Activated CD8-positive, alpha-beta memory T cell treated with anti-CD3 and anti-CD28 coated beads, Interleukin-2, amount 50 U/mL, for 1 hour (primary cell): ENCODE results near the gene IQSEC1.

ENCODE experiments used
- DNase-seq: peaks from one replicate; pipeline ENCODE4 v3.0.0-alpha.2; 2020; ENCODE audit errors: extremely low read depth

Gene IQSEC1

GRCh38 chr3:12968541-12968940 is 104.7 kb downstream of the IQSEC1 start:
- no peak for DNase-seq

DNA sequence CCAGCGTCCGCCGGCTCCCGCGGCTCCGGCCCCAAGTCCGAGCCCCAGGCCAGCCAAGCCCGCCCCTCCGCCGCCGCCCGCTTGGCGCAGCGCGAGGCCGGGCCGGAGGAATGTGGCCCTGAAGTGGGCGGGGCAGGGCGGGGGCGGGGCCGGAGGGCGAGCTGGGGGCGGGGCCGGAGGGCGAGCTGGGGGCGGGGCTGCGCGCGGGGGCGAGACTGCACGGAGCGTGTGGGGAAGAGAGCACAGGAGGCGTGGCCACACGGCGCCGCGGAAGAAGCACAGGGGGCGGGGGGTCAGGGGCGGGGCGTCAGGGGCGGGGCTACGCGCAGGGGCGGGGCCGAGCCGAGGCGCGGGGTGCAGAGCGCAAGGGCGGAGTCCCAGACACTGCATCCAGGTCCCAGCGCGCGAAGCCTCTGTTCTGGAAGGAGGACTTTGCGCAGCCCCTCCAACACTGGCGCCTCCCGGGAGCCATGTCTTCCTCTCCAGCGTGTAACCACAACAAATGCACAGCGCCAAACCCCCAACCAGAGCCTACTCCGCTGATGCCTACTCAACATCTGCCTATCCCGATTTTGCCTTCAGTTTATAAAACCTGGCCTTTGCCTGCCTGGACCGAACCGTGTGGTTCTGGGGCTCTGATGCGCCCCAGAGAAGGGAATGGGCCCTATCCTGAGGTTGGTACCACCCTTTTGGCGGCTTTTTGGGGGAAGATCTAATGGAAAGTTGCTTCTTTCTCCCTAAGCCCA is 105.5 kb downstream of the IQSEC1 start:
- peak; percentile 65 for DNase-seq

DNA sequence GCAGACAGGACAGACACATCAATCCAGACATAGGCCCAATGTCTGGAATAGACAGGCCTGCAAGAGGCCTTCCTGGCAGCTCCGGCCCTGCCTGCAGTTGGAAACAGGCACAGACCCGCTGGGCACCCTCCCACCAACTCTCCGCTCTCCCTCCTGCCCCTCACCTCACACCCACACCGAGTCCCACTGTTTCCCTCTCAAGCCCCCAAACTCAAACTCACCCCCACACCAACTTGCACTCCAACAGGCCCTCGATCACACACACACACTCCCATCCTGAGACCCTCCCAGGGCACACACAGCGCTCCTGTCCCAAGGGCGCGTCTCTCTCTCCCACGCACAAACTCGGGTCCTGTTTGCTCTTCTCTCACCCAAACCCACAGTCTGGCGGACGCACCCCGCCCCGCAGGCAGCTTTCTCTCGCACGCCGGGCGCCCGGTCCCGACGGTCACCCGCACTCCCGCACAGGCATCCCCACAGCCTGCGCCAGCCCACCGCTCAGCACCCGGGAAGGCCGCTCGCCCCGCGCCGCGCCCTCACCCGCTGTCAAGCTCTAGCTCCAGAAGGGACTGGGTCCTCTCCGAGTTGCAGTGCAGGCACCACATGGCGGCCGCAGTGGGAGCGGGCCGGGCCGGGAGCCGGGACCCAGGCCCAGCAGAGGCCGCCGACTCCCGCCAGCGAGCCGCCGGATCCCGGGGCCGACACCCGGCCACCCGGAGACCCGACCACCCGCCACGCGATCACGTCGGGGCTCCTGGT is 106.2 kb downstream of the IQSEC1 start:
- DNase-seq: no peak

DNA sequence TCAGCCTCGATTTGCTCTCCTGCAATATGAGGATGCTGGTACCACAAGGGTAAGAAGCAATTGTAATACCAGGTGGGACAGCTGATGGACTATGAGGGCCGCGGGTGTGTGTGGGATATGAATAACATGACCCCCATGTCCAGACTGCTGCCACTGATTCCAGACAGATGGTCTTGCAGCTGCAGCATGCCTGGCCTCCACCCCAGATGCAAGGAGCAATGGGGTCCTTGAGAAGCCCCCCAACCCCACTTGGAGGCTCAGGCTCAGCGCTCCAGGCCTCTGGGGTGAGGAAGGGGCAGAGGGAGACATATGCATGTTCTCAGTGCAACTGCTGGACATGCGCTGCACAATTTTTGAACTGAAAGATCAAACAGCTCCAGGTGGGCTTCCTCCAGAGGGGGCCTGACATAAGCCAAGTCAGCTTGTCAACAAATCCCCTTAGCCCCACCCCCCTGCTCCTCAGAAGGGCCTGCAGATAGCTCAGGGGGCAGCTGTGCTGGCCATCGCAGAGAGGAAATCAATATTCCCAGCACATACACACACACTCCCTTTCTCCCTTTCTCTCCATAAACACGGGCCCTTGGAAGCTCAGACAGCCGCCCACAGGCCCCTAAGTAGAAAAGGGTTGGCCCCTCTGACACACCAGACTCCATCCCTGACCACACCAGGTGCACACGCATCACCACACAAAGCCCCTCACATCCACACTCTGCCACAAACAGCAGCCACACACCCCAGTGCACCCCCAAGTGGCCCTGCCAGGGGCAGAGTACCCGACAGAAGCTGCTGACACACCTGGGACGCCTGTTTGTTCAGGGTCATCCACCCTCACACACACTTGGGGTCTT is 107.0 kb downstream of the IQSEC1 start:
- DNase-seq: no peak

- no peak for DNase-seq
These were observed 108.3 kb downstream of the IQSEC1 start for GRCh38 chr3:12964711-12965612.

- DNase-seq: no peak
These were observed 109.1 kb downstream of the IQSEC1 start for GRCh38 chr3:12963922-12964701.

DNA sequence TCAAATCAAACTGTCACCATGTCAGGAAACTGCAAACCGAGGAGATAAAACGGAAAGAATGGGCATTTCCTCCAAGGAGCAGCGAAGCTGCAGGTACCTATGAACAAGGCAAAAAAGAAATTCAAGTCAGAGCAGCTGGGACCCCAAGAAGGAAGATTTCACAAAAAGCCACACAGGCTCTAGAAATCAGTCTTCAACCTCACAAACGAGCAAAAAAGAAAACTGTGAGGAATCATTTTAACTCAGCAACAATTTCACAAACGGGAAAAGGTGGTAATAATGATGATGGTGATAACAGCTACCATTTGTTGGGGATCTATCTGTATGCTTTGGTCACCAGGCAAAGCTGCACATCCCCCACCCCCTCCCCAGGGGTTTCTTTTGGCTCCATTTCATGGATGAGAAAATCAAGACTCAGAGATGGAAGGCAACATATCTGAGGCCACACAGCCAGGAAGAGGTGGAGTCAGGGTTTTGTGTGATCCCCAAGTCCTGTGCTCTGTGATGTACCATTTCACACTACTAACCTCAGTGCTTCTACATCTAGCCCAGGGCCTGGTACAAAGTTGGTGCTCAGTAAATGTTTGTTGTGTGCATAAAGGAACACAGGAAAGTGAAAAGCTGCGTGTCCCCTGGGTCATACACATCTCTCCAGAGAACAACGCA is 109.9 kb downstream of the IQSEC1 start:
- DNase-seq: no peak

DNA sequence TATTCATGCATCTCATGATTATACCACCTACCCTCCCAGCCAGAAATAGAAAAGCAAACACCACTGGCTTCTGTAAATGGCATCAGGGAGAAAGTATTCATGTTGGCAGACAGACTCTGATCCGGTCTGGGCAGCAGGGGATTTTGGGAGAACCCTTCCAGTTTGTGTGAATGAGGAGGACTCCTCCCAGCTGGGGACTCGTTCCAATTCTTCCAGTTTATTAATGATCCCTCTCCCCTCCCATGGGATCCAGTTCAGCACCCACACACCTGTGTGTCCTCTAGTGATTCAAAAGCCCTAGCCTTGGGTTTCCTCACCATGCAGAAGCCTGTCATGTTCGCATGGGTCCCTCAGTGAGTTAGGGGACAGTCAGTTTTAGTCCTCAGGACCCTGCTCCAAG is 110.9 kb downstream of the IQSEC1 start:
- DNase-seq: no peak

GRCh38 chr3:12961697-12962036 is 111.6 kb downstream of the IQSEC1 start:
- DNase-seq: no peak

GRCh38 chr3:12961007-12961696 is 112.1 kb downstream of the IQSEC1 start:
- DNase-seq: no peak

DNA sequence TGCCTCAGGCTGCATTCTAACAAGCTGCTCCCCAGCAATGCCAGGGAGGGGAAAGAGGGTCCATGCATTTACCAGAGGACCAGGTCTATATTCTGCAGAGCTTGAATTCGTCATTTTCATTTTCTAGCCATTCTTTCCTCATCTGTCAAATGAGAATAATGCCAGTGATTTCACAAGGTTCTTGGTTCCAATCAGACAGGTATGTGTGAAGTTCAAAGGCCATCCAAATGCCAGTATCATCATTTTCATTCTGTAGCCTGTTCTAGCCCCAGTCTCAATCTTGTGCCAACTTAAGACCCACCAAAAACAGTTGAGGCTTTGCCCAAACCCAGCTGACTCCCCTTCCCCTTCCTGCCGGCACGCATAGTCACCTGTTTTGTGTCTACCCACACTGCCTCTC is 112.7 kb downstream of the IQSEC1 start:
- no peak for DNase-seq

- DNase-seq: no peak
These were observed 113.3 kb downstream of the IQSEC1 start for GRCh38 chr3:12959838-12960378.

- no peak for DNase-seq
These were observed 113.8 kb downstream of the IQSEC1 start for GRCh38 chr3:12959410-12959809.

DNA sequence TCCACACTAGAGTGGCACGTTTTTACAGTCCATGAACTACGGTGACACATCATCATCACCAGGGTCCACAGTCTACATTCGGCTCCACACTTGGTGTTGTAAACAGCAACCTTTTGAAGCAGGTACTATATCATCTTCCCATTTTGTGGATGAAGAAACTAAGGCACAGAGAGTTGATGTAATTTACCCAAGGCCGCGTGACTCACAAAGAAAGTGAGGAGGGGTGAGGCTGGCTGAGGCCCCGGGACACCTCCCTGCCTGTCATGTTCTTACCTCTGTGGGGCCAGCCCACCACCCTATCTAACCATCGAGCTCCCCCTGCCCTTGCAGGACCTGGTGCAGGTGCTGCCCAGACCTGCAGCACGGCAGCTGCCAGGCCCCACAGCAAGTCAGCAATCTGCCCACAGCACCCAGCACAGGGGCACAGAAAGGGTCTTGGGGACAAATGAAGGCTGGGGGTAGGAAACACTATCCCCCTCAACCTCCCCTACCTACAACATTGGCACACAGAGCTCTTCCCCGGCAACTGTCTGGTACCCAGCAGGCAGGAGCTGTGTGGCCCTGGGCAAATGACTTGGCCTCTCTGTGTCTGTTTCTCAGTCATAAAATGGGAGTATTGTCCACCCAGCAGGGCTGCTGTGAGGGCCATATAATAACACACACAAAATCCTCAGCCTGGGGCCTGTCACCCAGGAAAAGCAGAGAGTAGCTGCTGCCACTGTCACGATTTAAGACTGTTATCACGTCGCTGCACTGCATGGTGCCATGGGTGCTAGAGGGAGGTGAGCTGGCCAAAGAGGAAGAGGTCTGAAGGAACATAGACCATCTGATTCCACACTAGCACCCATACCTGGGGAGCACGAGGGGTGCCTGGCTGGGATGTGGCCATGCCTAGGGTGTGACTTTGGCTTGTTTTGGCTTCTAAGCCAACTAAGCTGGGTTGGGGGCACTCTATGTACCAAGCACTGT is 115.1 kb downstream of the IQSEC1 start:
- DNase-seq: no peak

DNA sequence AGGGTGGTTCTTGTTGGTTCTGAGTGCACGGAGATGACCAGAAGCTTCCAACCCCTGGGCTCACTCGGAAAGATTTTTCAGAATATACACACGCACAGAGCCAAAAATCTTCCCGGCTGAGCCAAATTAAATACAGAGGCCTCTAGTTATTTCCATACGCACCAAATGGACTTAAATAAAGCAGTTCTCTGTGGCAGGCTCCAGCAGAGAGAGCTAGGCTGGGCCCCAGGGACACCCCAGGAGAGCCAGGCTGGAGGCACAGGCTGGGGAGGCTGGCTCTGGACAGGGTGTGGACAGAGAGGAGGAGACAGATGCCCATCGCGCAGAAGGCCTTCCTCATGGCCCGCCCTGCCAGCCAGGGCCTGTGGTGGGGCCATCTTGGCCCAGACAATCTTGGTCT is 115.9 kb downstream of the IQSEC1 start:
- DNase-seq: no peak

GRCh38 chr3:12956316-12956660 is 116.9 kb downstream of the IQSEC1 start:
- no peak for DNase-seq

GRCh38 chr3:12955651-12956315 is 117.4 kb downstream of the IQSEC1 start:
- DNase-seq: no peak
